Hypothalamus (tissue), 51 donors: ENCODE data around the gene WDR19.
A peak's percentile ranks its signal among the peaks of the same experiment; 100 is the strongest.
"Not testable (repeated sequence)": the region's sequence is repeated elsewhere in the genome, so short reads cannot be mapped to it uniquely, and the experiment has no call there.

Source experiments
- DNase-seq, 51 donors: peaks; one replicate each; lab custom pipeline; 2025; lab: John Stamatoyannopoulos, UW

The WDR19 gene

DNA sequence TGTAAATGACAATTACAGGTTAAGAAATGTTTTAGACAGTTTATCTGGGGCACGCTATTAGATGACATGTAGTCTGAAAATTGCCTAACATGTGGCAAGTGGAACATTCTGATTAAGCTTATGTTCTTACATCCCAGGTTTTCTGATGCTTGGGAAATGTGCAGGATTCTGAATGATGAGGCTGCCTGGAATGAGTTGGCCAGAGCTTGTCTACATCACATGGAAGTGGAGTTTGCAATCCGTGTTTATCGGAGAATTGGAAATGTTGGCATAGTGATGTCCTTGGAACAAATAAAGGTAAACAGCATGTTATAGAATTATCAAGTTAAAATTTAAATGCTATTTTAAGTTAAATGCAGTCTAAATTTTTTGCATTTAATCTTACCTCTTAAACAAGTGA, 49.3 kb downstream of the WDR19 start:
- no peak for DNase-seq

- DNase-seq = no peak
Measured at GRCh38 chr4:39232100-39232499, 49.8 kb downstream of the WDR19 start.

DNA sequence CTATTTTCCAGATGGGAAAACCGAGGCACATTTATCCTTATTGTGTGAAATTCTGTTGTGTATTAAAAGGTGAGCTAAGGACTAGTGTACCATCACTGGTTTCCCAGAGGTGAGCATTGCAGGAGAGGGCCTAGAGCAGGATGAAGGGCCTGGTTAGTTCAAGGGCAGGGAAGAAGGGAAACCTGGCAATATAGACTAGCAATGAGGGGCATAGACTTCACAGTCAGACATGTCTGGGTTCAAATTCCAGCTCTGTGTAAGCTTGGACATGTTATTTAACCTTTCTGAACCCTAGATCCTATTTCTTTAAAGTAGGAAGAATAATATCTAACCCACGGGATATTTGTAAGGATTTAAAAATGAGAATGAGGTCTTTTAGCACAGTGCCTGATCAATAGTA, 50.8 kb downstream of the WDR19 start:
- DNase-seq = no peak

DNA sequence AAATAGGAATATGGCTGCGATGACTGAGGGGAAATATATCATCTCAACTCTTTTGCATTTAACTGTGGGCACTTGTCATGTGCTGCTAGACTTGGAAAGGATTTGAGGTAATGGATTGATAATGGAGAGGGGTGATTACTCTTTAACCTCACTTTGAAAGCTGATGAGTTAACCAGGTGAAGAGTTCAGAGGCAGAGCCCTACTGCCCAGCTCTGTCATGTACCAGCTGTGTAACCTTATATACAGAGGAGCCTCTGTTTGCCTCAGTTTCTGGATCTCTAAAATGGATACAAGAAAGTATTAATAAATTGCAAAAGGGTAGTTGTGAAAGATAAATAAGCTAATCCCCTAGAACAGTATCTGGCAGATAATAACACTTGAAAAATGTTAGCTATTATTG, 51.5 kb downstream of the WDR19 start:
- DNase-seq = no peak

DNA sequence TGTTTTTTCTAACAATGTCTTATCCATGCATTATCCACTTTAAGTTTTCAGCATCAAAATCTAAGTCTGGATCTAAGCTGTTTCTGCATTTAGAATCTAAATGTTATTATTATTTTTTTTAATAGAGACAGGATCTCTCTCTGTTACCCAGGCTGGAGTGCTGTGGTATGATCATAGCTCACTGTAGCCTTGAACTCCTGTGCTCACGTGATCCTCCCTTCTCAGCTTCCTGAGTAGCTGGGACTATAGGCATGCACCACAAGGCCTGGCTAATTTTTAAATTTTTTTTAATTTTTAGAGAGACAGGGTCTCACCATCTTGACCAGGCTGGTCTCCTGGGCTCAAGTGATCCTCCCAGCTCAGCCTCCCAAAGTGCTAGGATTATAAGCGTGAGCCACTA, 52.7 kb downstream of the WDR19 start:
- no peak for DNase-seq

DNA sequence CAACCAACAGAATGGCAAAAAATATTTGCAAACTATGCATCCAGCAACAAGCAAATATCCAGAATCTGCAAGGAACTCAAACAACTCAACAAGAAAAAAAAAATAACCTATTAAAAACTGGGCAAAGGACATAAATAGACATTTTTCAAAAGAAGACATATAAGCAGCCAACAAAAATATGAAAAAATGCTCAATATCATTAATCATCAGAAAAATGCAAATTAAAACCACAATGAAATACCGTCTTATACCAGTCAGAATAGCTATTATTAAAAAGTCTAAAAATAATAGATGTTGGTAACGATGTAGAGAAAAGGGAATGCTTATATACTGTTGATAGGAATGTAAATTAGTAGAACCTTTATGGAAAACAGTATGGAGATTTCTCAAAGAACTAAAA, 53.4 kb downstream of the WDR19 start:
- DNase-seq = no peak

- peak in 1 of 51 donors; percentile 8 for DNase-seq
Measured at GRCh38 chr4:39237179-39237578, 54.9 kb downstream of the WDR19 start.

DNA sequence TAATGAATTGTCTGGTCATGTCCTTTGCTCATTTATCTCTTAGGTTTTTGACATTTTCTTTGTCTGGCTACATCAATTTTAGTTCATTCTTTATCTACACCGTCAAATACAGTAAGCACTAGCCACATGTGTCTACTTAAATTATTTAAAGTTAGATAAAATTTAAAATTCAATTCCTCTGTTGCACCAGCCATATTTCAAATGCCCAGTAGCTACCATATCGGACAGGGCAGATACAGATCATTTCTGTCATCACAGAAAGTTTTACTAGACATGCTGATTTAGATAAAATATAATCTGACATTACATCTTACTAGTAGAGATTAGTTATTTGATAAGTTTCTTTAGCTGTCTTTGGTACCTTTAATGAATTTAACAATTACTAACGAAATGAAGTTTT, 61.1 kb downstream of the WDR19 start:
- DNase-seq = no peak

GRCh38 chr4:39255266-39255665, 72.9 kb downstream of the WDR19 start:
- no peak for DNase-seq

DNA sequence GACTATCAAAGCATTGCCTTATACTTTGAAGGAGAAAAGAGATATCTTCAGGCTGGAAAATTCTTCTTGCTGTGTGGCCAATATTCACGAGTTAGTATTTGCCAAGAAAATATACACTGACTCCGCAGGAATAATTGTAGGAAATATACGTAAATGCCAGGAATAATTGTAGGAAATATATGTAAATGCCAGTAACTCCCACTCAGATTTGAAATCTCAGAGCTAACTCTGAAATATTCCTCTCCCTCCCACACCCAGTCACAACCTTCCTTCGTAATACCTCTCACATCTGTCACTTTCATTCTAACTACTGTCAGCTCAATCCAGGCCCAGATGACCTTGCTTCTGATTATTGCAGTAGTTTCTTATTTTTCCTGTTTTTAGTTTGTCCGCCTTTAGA, 73.5 kb downstream of the WDR19 start:
- DNase-seq = peak in 1 of 51 donors; percentile 8

- no peak for DNase-seq
Measured at GRCh38 chr4:39256436-39256835, 74.1 kb downstream of the WDR19 start.

GRCh38 chr4:39259571-39260330, 77.4 kb downstream of the WDR19 start:
- no peak for DNase-seq

DNA sequence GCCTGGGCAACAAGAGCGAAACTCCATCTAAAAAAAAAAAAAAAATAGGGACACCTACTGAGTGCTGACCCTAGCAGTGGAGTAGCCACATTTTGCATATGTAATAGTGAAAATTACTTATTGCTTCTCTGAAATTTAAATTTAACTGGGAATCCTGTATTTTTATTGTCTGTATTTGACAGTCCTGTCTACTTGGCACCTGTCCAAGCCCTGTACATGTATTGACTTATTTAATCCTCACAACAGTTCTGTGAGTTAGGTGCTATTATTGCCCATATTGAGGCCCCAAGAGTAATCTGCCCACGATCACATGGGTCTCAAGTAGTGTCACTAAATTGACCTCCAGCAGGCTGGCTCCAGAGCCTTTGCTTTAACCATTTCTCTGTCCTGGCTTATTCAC, 81.6 kb downstream of the WDR19 start:
- no peak for DNase-seq

DNA sequence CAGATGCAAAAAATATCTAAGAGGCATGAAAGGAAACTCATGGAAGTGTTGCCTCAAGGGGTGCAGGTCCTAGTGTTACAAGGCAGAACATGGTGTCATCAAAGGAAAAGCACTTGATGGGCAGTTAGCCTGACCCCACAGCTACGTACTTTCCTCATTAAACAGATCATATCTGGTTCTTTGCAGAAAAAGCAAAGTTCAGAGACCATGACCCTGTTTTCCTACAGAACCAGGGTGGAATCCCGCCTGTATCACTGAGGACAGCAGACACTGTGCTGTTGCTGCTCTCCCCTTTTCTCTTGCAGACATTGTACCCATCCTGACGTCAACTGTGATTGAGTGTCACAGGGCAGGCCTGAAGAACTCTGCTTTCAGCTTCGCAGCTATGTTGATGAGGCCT, 92.2 kb downstream of the WDR19 start:
- no peak for DNase-seq

DNA sequence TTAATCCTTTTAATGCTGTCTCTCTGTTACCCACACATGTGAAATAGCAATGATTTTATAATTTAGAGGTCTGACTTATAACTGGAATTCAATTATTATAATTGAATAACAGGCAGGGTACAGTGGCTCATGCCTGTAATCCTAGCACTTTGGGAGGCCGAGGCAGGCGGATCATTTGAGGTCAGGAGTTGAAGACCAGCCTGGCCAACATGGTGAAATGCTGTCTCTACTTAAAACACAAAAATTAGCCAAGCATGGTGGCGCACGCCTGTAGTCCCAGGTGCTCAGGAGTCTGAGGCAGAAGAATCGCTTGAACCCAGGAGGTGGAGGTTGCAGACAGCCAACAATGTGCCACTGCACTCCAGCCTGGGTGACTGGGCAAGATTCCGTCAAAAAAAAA, 95.3 kb downstream of the WDR19 start:
- DNase-seq = not testable (repeated sequence)

GRCh38 chr4:39278476-39278875, 96.1 kb downstream of the WDR19 start:
- peak in 1 of 51 donors; percentile 2 for DNase-seq

- no peak for DNase-seq
Measured at GRCh38 chr4:39279416-39279815, 97.1 kb downstream of the WDR19 start.

GRCh38 chr4:39280770-39281169, 98.4 kb downstream of the WDR19 start:
- DNase-seq = no peak

DNA sequence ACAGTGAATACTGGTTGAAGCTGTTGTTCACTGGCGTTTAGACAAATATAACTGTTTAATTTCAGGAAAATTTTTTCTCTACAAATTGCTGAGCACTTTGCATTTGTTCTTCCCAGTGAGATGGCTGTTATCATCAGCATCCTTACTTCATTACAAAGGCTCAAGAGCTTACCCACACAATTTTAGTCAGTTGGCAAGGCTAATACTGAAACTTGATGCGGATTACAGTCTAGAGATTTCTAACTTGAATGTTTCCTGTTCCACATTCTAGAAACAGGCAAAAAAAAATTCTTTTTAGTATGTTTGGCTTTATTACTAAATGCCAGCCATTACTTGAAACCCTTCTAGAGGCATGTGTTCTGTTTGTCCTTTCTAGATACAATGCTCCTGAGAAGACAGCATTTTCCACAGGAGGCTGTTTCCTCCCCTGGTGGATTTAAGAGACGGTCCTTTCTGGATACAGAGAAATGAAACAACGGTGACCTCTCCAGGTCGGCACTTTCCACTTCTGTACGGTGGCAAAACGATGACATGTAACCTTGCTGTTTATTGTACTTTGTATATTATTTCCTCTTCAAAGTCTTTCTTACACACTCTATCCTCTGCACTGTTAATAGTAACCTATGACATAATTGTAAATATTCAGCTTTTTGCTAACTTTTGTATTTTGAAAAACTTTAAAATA, 102.9 kb downstream of the WDR19 start:
- DNase-seq = no peak

DNA sequence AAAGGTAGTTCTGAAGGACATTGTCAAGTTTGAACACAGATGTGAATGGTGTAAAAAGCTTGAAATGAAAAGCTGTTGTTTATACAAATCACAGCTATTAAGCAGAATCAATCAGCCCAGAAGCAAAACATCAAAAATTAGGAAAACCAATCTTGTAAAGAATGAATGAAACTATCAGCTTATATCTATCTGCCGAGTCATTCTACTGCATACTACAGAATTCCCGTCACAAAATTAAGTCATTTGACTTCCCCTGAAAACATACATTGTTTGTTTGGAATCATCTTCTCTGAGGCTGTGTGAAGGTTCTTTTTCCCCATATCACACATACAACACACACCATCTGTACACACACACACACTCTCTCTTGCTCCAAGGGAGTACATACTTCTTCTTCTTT, 103.5 kb downstream of the WDR19 start:
- DNase-seq = no peak

- no peak for DNase-seq
Measured at GRCh38 chr4:39286263-39286662, 103.9 kb downstream of the WDR19 start.

- no peak for DNase-seq
Measured at GRCh38 chr4:39287223-39287622, 104.9 kb downstream of the WDR19 start.
